NCI-H345 treated with DMSO at 0.1 percent for 48 hours (cell line): Measurements from ENCODE around the gene IGDCC3.

Experiments
- DNase-seq: peaks from one replicate; lab custom pipeline; 2025; ENCODE audit not compliant: unreplicated experiment; lab: John Stamatoyannopoulos, UW

The IGDCC3 gene

DNA sequence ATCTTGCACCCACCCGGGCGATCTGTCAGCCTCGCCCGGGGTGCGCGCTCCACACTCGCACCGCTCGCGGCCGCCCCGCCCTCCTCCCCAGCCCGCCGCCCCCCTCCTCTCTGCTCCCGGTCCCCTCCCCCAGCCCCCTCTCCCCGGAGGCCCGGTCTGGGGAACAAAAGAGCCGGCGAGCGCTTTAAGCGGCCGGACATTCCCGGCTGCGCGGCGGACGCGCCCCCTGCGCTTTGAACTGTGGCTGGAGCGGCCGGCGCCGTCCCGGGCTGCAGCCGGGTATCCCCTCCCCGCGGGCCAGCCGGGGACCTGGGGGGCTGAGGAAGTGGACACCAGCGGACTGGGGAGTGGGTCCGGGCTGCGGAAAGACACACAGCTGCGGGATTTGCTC lies at the start of gene IGDCC3:
Gene IGDCC3, minus strand, starts transcription at position 27 of the 391 bp plus-strand sequence. CDS start 214 bp downstream, outside the sequence.
- DNase-seq: no peak

- no peak for DNase-seq
Measured at GRCh38 chr15:65426216-65426853, 48.5 kb upstream of the IGDCC3 start.

- no peak for DNase-seq
Measured at GRCh38 chr15:65424683-65425082, 46.9 kb upstream of the IGDCC3 start.

DNA sequence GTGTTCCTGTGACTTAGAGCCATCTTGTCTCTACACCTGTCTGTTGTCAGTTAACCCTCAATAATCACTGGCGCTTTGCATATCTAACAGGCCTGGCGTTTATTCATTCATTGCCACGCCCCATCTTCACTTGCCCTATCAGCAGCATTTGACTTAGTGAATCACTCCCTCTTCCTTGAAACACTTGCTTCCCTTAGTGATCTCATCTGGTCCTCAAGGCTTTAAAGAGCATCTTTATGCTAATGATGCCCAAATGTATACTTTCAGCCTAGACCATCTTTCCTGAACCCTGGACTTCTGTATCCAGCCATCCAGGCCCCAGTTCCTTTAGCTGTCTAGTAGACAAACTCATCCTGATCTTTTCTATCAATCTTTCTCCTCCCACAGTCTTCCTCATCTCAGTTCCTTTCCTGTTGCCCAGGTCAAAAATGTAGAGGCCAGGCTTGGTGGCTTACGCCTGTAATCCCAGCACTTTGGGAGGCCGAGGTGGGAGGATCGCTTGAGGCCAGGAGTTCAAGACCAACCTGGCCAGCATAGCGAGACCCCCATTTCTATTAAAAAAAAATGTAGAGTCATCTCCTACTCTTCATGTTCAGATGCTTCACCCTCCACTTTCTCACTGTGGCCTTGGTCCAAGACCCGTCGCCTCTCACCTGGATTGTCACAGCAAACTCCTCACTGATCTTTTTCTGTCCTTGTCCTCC lies 46.3 kb upstream of the IGDCC3 start:
- DNase-seq: no peak

GRCh38 chr15:65423150-65423975 lies 45.6 kb upstream of the IGDCC3 start:
- DNase-seq: no peak

GRCh38 chr15:65421360-65422215 lies 43.8 kb upstream of the IGDCC3 start:
- DNase-seq: no peak

GRCh38 chr15:65420975-65421359 lies 43.2 kb upstream of the IGDCC3 start:
- no peak for DNase-seq

- no peak for DNase-seq
Measured at GRCh38 chr15:65418596-65418995, 40.8 kb upstream of the IGDCC3 start.

GRCh38 chr15:65416845-65417416 lies 39.1 kb upstream of the IGDCC3 start:
- no peak for DNase-seq

GRCh38 chr15:65414841-65415621 lies 37.2 kb upstream of the IGDCC3 start:
- DNase-seq: peak; percentile 80

- DNase-seq: no peak
Measured at GRCh38 chr15:65413760-65414144, 36.0 kb upstream of the IGDCC3 start.

DNA sequence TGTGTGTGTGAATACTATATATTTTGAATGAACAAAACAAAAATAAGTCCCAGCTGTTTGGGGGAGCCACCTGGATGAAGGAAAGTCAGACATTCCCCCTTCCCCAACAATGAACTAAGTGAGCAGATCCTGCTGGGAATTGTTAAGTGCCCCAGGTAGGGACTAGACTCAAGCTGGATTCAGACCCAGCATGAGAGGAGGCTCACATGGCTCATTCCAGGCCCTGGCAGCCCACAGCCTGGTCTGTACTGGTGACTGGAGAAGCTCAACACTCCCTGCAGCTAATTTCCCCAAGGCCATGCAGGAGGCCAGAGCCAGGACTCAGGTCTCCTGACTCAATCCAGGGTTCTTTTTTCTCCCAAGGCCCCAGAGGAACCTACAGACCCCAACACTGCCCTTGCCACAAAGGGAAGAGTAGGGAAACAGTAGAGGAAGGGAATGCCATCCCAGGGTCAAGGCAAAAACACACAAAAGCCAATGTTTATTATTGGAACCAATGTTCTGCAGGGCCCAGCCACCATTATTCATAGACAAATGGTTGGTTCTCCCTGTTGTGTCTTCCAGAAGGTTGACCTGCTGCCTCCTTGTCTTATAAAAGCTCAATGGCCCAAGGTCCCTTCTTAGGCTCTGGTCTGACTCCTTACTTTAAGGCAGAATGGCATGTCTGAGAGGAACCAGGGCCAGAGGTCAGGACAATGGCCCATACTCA lies 35.4 kb upstream of the IGDCC3 start:
- DNase-seq: no peak

- no peak for DNase-seq
Measured at GRCh38 chr15:65412556-65412955, 34.8 kb upstream of the IGDCC3 start.

- DNase-seq: no peak
Measured at GRCh38 chr15:65411465-65412071, 33.8 kb upstream of the IGDCC3 start.

GRCh38 chr15:65410972-65411371 lies 33.2 kb upstream of the IGDCC3 start:
- no peak for DNase-seq

GRCh38 chr15:65410036-65410435 lies 32.2 kb upstream of the IGDCC3 start:
- DNase-seq: no peak

DNA sequence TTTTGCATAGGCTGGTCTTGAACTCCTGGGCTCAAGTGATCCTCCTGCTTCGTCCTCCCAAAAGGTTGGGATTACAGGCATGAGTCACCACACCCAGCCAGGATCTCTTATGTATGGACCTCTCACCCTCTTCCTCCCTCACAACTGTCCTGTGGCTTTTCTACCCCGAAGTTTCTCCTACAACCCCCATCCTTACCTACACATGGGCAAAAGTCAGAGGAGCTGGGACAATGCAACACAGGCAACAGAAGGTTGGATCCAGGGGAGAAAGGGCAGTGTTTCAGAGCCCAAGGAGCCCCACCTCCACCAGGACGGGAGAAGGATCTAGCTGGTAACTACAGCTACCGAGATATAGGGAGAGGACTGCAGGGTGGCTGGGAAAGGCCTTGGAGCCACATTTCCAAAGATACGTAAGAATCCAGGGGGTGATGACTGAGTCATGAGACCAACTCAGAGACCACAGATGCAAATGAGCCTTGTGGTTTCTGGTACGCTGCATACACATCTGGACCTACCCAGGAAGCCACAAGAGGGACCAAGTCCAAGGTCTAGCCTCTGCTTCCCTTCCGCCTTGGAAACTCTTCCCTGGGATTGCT lies 31.3 kb upstream of the IGDCC3 start:
- DNase-seq: no peak

- no peak for DNase-seq
Measured at GRCh38 chr15:65408324-65409035, 30.7 kb upstream of the IGDCC3 start.
